Liver (tissue), 3 donors: ENCODE results near the gene WDR62.

Experiments
- CTCF ChIP-seq: fragments of 150-350 bp; IDR thresholded peaks from 2 replicates; pipeline ENCODE4 v1.5.1; 2017; ENCODE audit warnings: improper control_type of control experiment, low read depth, low read length; ENCODE audit not compliant: missing input control
- EGR1 ChIP-seq, 2 donors: IDR thresholded peaks; 2 replicates each; pipeline ENCODE4 v1.6.1; 2016 to 2018; ENCODE audit warnings: antibody characterized with exemption in 2 of 2, low read depth in 2 of 2
- FOXA1 ChIP-seq: IDR thresholded peaks from 2 replicates; pipeline ENCODE4 v1.6.1; 2016; ENCODE audit warnings: antibody characterized with exemption
- FOXA2 ChIP-seq: IDR thresholded peaks from 2 replicates; pipeline ENCODE4 v1.6.1; 2016; ENCODE audit warnings: antibody characterized with exemption
- GABPA ChIP-seq, 2 donors: IDR thresholded peaks in 1 of 2; conservative IDR thresholded peaks in 1 of 2; 2 replicates each; pipeline ENCODE4 v1.6.1; 2016; ENCODE audit warnings: antibody characterized with exemption in 2 of 2, mild to moderate bottlenecking in 1 of 2, moderate library complexity in 1 of 2
- HNF4A ChIP-seq, 2 donors: conservative IDR thresholded peaks; 2 replicates each; pipeline ENCODE4 v1.6.1; 2016; ENCODE audit warnings: antibody characterized with exemption in 2 of 2, mild to moderate bottlenecking in 2 of 2
- MAX ChIP-seq: IDR thresholded peaks from 2 replicates; pipeline ENCODE4 v1.6.1; 2016; ENCODE audit warnings: antibody characterized with exemption
- RAD21 ChIP-seq, 2 donors: IDR thresholded peaks; 2 replicates each; pipeline ENCODE4 v1.6.1; 2016; ENCODE audit warnings: antibody characterized with exemption in 2 of 2, mild to moderate bottlenecking in 2 of 2
- REST ChIP-seq: IDR thresholded peaks from 2 replicates; pipeline ENCODE4 v1.6.1; 2016; ENCODE audit warnings: antibody characterized with exemption, mild to moderate bottlenecking
- RXRA ChIP-seq, 2 donors: IDR thresholded peaks; 2 replicates each; pipeline ENCODE4 v1.6.1; 2017 to 2018; ENCODE audit warnings: antibody characterized with exemption in 2 of 2, mild to moderate bottlenecking in 1 of 2
- SP1 ChIP-seq: IDR thresholded peaks from 2 replicates; pipeline ENCODE4 v1.6.1; 2018; ENCODE audit warnings: antibody characterized with exemption, mild to moderate bottlenecking
- TAF1 ChIP-seq: conservative IDR thresholded peaks from 2 replicates; pipeline ENCODE4 v1.6.1; 2016; ENCODE audit warnings: antibody characterized with exemption, mild to moderate bottlenecking
- donor health status: healthy.
- donor health status: healthy.

GRCh38 chr19:36111200-36111539, 56.5 kb downstream of the WDR62 start:
- TF ChIP-seq CTCF (no peak), MAX (no peak), SP1 (no peak), RXRA (IDR thresholded peaks at IDR 0.05) (no peak), REST (no peak), RAD21 (IDR thresholded peaks at IDR 0.05) (no peak), TAF1 (no peak), HNF4A (conservative IDR thresholded peaks at IDR 0.05) (no peak), GABPA (IDR thresholded peaks at IDR 0.05 in 1 of 2, conservative IDR thresholded peaks at IDR 0.05 in 1 of 2) (no peak), FOXA1 (no peak), FOXA2 (no peak), EGR1 (IDR thresholded peaks at IDR 0.05; ENCODE audit: low read depth in 2 of 2) (no peak)
